ENCODE data around the gene AAK1.

AAK1 gene

DNA sequence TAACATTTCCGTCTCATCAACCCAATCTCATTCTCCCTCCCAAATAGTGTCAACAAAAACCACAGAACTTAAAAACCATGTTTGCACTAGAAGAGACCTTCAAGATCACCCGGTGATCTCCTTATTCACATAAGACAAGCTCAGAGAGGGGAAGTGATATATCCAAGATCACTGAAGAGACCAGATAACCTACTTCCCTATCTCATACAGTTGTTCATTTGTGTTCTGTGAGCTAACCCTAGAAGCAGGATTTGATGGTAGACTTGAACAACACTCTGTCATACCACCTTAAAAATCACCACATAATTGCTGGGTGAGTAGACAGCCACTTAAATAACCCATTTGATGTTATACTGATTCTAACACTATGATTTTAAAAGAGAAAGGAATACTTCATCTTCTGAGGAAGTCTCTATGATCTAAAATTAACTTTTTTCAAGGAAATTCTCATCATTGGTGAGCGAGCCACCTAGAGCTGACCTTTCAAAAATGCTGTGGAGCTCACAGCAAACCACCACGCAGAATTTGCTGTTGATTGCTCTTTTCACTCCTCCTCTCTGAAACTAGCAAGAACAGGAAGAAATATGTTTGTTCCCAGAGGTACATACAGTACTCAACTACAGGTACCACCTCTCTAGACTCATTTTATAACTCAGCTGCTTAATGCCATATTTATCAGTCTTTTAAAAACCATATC is 15.1 kb downstream of the AAK1 start:
- H3K4me3 ChIP-seq (ENCODE audit: low read length) = no peak overlapping the region
- no peaks in the 10 kb centered on the region for H3K36me3 ChIP-seq (ENCODE audit: control insufficient read depth, low read length)
- no peak overlapping the region for H3K27ac ChIP-seq (ENCODE audit: low read depth, low read length)
- H3K9me2 ChIP-seq (replicated peaks; ENCODE audit: control insufficient read depth, low read length) = no peaks in the 10 kb centered on the region
- no peaks in the 10 kb centered on the region for H4K20me1 ChIP-seq (ENCODE audit: control insufficient read depth, insufficient read depth, low read depth, low read length)
- H3K79me2 ChIP-seq (ENCODE audit: control insufficient read depth, low read length) = no peaks in the 10 kb centered on the region
- H3K9me3 ChIP-seq (ENCODE audit: control insufficient read depth, insufficient read depth, low read length) = no peaks in the 10 kb centered on the region
- H3K4me1 ChIP-seq (ENCODE audit: control insufficient read depth, low read length) = no peaks in the 10 kb centered on the region
- TF ChIP-seq EZH2phosphoT487 (IDR thresholded peaks at IDR 0.05; ENCODE audit: borderline replicate concordance, low read length) (no peak), CTCF (IDR thresholded peaks at IDR 0.05; ENCODE audit: low read depth, low read length, poor library complexity, severe bottlenecking) (no peak)
- H3K4me2 ChIP-seq (ENCODE audit: low read length) = no peak overlapping the region
- peaks cover 30% of the 10 kb centered on the region for H3K27me3 ChIP-seq (ENCODE audit: control insufficient read depth, low read length)
- H3F3A ChIP-seq (ENCODE audit: control insufficient read depth, insufficient read depth) = no peaks in the 10 kb centered on the region

DNA sequence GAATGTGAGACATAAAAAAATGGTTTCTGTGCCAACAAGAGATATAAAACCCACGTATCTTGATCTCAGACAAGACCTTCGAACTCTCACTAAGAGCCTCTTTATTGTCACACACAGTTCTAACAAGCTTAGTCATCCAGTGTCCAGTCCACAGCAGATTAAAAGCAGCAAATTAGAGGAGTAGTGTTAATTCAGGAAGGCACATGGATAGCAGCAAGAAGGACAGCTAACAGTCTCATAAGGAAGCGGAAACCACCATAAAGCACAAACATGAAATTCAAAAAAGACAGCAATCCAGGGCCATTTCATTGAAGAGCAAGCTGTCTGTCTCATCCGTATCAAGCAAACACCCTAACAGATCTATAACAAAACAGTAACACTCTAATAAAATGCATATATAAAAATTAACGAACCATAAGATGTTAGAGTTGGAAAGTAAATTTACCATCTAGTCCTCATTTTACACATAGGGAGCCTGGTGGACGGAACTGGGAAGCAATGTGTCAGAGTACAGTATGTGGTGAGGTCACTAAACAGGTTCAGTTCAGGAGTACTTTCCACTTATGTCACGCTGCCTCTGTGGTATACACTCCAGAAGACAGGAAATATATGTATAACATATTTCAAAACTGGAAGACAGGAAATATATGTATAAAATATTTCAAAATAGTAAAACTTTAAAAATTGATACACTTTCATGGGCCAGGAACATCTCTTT is 18.3 kb downstream of the AAK1 start:
- H3K9me3 ChIP-seq (ENCODE audit: control insufficient read depth, insufficient read depth, low read length) = no peaks in the 10 kb centered on the region
- H3K27me3 ChIP-seq (ENCODE audit: control insufficient read depth, low read length) = peaks cover 24% of the 10 kb centered on the region
- no peaks in the 10 kb centered on the region for H3F3A ChIP-seq (ENCODE audit: control insufficient read depth, insufficient read depth)
- H3K27ac ChIP-seq (ENCODE audit: low read depth, low read length) = no peak overlapping the region
- H4K20me1 ChIP-seq (ENCODE audit: control insufficient read depth, insufficient read depth, low read depth, low read length) = no peaks in the 10 kb centered on the region
- no peaks in the 10 kb centered on the region for H3K9me2 ChIP-seq (replicated peaks; ENCODE audit: control insufficient read depth, low read length)
- no peaks in the 10 kb centered on the region for H3K36me3 ChIP-seq (ENCODE audit: control insufficient read depth, low read length)
- no peak overlapping the region for H3K4me2 ChIP-seq (ENCODE audit: low read length)
- no peaks in the 10 kb centered on the region for H3K4me1 ChIP-seq (ENCODE audit: control insufficient read depth, low read length)
- no peak for TF ChIP-seq EZH2phosphoT487 (IDR thresholded peaks at IDR 0.05; ENCODE audit: borderline replicate concordance, low read length)
- no peak for TF ChIP-seq CTCF (IDR thresholded peaks at IDR 0.05; ENCODE audit: low read depth, low read length, poor library complexity, severe bottlenecking)
- no peaks in the 10 kb centered on the region for H3K79me2 ChIP-seq (ENCODE audit: control insufficient read depth, low read length)
- no peak overlapping the region for H3K4me3 ChIP-seq (ENCODE audit: low read length)

DNA sequence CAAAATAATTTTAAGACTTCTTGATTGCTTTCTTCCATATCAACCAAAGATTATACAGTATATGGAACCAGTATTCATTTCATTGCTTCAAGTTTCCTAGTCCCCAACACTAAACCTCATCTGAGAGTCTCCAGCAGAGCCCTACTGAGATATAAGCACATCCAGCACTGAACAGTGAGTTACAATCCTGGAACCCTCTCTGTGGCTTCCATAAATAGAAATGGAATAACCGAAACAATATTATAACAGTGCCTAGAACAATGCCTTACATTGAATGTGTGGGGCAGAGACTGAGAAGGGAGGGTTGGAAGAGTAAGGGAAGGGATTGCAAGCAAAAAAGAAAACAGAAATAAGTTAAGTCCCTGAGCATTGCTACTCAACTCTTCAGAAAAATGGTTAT is 18.9 kb downstream of the AAK1 start:
- H4K20me1 ChIP-seq (ENCODE audit: control insufficient read depth, insufficient read depth, low read depth, low read length) = no peaks in the 10 kb centered on the region
- no peaks in the 10 kb centered on the region for H3K36me3 ChIP-seq (ENCODE audit: control insufficient read depth, low read length)
- H3K9me2 ChIP-seq (replicated peaks; ENCODE audit: control insufficient read depth, low read length) = no peaks in the 10 kb centered on the region
- H3F3A ChIP-seq (ENCODE audit: control insufficient read depth, insufficient read depth) = no peaks in the 10 kb centered on the region
- H3K4me1 ChIP-seq (ENCODE audit: control insufficient read depth, low read length) = no peaks in the 10 kb centered on the region
- no peak for TF ChIP-seq CTCF (IDR thresholded peaks at IDR 0.05; ENCODE audit: low read depth, low read length, poor library complexity, severe bottlenecking)
- no peaks in the 10 kb centered on the region for H3K9me3 ChIP-seq (ENCODE audit: control insufficient read depth, insufficient read depth, low read length)
- H3K4me3 ChIP-seq (ENCODE audit: low read length) = no peak overlapping the region
- H3K27me3 ChIP-seq (ENCODE audit: control insufficient read depth, low read length) = peaks cover 24% of the 10 kb centered on the region
- no peaks in the 10 kb centered on the region for H3K79me2 ChIP-seq (ENCODE audit: control insufficient read depth, low read length)
- H3K27ac ChIP-seq (ENCODE audit: low read depth, low read length) = no peak overlapping the region
- no peak overlapping the region for H3K4me2 ChIP-seq (ENCODE audit: low read length)

All from DOHH2 (cell line).